ENCODE measurements around the gene GPR146.
A peak's percentile ranks its signal among the peaks of the same experiment; 100 is the strongest.
"Not testable (repeated sequence)": the region's sequence is repeated elsewhere in the genome, so short reads cannot be mapped to it uniquely, and the experiment has no call there.

GPR146 gene, protein sequence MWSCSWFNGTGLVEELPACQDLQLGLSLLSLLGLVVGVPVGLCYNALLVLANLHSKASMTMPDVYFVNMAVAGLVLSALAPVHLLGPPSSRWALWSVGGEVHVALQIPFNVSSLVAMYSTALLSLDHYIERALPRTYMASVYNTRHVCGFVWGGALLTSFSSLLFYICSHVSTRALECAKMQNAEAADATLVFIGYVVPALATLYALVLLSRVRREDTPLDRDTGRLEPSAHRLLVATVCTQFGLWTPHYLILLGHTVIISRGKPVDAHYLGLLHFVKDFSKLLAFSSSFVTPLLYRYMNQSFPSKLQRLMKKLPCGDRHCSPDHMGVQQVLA

DNA sequence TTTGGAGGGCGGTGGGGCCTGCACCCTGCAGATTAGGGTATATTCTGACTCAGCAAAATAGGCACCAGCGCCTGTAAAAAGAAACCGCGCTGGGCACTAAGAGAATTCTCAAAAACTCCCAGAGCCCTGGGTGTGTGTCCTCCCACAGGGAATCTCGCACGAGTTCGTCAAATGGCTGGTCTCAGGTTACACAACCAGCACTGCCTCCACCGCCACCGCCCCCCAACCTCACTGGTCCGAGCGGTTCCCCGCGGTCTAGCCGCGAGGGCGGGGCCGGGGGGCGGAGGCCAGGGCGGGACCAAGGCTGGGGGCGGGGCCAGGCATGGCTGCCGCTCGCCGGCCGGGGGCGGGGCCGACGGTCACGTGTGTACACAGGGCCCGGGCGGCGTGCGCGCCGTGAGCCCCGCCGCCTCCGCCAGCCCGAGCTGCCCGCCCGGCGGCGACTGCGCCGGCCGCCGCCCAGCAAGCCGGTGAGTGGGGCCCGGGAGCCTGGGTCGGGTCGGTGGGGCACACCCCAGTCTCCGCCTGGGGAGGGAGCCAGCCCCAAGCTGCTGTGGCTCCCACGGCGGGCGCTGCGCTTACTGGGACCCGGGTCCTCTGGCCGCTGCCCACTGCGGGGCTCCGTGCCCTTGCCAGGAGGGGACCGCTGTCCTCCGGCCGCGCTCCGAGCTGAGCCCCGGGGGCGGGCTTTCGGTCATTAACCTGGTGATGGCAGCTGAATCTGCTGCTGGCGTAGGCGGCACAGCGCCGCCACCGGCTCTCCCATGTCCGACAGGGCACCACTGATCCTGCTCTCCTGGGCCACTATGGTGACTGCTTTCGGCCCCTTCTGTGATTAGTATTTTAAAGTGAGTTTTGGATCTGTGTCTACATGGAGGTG, at the start of gene GPR146:
GPR146 (plus strand) TSS at position 358 of the 880 bp plus-strand sequence. CDS start 12,970 bp downstream, outside the sequence.
- peak; percentile 94 for DNase-seq (ENCODE audit: low spot score)

DNA sequence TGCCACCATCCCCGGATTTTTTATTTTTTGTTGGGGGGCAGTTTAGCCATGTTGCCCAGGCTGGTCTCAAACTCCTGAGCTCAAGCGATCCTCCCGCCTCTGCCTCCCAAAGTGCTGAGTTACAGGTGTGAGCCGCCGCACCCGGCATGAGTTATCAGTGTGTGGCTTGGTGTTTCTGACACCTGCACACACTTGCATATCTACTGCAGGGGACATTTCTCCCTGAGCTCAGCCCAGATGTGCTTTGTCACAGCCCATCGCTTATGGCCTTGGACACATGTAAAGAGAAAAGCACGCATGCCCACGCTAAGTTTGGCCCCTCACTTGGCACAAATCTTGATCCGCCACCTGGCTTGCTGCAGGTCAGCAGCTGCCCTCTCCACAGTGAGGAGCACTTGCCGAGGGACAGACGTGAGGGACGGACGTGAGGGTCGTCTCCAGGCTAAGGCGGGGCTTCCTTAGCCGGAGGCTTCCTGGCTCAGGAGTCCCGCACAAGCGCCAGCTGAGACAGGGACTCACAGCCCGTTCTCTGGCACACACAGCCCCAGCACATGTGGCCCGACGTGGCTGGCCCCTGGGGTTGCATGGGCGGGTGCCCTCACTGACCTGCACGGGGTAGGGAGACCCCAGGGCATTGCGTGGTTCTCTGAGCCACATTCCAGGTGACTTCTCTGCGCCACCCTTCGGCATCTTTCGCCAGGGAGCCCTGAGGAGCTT, 49.6 kb upstream of the GPR146 start:
- peak; percentile 82 for DNase-seq (ENCODE audit: low spot score)

DNA sequence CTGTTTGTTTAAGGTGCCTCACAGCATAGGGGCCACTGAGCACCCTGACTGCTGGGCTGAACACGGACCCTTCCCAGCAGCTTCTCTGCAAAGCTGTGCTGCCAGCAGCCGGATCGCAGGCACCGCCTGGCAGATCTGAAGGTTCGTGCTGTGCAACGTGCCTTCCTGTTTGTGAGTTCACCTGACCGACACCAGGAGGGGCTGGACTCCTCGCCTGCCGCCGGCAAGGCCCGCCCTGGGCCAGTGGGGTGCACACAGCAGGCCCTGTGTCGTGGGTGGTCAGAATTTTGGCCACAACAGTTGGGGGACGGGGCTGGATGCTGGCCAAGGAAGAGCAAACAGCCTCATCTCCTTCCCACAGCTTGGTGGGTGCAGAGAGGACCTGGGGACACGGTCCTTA, 48.8 kb upstream of the GPR146 start:
- no peak for DNase-seq (ENCODE audit: low spot score)

DNA sequence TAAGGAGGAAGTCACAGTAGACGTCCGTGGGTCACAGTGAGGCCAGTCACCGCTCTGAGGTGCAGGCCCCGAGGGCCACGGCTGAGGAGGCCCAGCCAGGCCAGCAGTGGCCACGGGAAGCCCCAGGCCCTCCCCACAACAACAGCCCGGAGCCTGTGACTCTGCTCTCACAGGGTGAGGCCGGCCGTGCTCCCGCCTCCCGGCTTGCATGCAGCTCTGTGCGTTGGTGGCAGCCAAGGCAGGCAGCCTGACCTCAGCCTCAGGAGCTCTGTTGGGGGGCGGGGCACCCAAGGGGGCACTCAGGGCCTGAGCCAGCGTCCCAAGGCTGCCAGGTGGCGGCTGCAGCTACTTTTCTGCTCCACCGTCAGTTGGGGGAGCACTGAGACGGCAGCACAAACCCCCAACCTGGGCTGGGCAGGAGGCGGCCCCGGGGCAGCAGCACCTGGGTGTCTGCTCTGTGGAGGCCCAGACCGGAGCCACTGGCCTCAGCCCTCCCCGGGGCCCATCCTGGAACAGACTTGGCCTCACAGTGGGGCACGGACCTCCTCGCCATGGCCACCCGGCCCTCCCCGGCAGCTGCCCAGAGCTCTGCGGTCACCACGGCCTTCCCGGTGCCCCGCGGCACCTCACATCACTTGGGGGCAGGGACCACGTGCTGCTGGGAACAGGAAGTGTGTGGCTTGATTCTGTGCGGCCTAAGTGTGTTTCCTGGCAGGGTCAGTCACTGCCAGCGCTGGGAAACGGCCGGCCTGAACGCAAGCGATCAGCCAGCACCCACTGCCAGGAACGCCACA, 48.1 kb upstream of the GPR146 start:
- no peak for DNase-seq (ENCODE audit: low spot score)

DNA sequence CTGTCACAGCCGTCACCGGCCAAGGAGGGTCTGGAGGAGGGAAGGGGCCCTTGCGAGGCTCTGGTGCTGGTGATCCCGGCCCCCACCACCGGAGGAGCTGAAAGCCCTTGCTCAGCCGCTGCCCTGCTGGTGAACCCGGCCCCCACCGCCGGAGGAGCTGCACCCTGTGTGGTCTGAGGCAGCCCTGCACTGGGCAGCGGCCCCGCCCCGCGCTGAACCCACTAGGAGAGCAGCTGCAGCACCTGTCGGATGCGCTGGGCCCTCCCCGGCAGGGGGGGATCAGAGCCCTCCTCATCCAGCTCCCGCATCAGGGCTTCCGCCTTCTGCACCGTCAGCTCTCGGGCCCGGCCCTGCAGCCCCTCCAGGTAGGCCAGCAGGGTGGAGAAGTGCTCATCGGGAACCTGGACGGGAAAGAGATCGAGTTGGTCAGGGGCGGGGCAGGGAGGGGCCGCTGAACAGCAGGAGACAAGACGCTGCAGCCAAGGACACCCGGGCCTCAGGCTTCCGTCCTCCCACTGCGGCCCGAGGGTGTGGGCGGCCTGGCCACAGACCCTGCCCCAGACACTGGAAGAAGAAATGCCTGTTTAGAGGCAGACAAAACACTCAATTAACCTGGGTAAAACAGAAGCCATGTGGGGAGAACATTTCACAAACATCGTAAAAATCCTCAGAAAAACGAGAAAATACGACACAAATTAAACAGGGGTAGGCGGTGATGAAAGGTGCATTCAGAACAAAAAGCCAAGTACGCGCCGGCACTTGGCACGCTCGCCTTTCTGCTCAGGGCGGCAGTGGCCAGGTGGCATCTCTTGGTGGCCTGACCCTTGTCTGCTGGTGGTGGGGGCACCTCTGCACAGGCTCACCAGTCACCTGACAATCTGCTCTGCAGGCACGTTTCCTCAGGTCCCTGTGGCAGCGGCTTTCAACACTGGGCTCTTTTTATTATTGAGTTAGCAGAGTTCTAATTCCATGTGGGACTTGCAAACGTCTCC, 46.6 kb upstream of the GPR146 start:
- DNase-seq (ENCODE audit: low spot score), result no peak

DNA sequence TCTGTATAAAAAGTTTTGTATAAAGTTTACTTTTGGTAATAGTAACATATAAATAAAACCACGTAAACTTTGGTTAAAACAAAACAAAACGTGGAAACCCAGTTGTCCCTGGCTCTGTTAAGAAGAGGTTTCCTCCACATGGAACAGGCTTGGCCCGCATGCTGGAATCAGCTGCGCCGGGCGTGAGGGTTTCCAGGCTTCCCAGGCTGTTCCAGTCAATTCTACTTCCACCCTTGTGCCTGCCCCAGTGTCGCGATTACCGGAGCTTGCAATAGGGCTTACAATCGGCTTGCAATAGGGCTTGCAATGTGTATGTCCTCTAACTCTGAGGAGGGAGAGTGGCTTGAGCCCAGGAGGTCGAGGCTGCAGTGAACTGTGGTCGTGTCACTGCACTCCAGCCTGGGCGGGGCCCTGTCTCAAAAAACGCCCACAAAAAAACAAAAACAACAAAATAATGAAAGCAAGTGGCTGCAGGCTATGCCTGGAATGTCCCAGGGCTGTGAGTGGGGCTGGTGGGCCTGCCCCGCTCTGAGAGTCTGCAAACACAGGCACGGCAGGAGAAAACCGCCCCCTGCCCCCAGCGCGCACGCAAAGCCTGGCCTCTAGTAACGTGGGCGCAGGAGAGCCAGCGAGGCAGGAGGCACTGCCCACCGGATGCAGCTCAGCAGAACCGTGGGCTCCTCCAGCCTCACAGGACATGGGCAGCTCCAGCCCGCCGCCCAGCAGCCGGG, 45.0 kb upstream of the GPR146 start:
- no peak for DNase-seq (ENCODE audit: low spot score)

DNA sequence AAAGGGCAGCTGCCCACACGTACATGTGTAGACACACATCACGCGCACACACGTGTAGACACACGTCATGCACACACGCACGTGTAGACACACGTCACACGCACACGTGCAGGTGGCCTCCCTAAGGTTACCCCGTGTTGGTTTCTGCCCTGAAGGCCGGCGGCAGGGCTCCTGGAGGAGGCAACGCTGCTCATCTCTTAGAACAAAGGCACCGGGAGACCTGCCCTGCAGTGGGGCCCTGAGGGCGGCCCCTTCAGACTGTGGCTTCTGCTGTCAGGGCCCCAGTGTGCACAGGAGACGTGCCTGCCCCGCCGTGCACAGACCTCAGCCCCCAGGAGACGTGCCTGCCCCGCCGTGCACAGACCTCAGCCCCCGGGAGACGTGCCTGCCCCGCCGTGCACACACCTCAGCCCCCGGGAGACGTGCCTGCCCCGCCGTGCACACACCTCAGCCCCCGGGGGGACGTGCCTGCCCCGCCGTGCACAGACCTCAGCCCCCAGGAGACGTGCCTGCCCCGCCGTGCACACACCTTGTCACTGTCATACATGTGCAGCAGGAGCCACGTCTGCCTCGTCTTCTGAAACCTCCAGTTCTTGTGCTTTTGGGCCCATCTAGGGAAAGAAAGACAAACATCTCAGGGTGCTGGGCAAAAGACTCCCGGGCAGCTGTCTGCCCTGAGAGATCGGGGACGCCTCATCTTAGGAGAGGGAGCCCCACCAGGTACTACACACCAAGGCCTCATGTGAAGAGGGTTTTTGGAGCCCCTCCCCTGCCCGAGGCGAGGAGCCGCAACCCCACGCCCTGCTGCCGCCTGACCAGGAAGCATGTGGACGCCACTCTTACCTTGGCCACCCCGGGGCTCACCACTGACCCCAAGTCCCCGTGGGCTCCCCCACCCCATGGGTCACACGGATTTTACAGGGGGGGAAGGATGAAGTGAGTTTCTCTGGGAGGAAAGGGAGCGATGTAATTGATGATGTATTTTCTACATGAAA, 44.1 kb upstream of the GPR146 start:
- DNase-seq (ENCODE audit: low spot score), result peak; percentile 84

DNA sequence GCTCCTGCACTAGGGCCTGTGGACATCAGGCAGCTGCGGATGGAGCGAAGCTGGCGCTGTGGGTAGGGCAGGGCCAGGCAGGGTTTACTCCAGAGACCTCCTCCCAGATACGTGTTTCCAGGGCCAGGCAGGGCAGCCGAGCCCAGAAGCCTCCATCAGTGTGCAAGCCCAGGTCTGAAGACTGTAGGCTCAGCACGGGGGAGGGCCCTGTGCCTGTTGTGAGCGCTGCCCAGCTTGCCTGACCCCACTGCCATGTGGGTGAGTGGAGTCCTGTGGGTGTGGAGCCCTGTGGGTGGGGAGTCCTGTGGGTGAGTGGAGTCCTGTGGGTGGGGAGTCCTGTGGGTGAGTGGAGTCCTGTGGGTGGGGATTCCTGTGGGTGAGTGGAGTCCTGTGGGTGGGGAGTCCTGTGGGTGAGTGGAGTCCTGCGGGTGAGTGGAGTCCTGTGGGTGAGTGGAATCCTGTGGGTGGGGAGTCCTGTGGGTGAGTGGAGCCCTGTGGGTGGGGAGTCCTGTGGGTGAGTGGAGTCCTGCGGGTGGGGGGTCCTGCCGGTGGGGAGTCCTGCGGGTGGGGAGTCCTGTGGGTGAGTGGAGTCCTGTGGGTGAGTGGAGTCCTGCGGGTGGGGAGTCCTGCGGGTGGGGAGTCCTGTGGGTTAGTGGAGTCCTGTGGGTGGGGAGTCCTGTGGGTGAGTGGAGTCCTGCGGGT, 43.1 kb upstream of the GPR146 start:
- peak; percentile 68 for DNase-seq (ENCODE audit: low spot score)

DNA sequence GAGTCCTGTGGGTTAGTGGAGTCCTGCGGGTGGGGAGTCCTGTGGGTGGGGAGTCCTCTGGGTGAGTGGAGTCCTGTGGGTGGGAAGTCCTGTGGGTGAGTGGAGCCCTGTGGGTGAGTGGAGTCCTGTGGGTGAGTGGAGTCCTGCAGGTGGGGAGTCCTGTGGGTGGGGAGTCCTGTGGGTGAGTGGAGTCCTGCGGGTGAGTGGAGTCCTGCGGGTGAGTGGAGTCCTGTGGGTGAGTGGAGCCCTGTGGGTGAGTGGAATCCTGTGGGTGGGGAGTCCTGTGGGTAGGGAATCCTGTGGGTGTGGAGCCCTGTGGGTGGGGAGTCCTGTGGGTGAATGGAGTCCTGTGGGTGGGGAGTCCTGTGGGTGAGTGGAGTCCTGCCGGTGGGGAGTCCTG, 42.3 kb upstream of the GPR146 start:
- DNase-seq (ENCODE audit: low spot score), result not testable (repeated sequence)

DNA sequence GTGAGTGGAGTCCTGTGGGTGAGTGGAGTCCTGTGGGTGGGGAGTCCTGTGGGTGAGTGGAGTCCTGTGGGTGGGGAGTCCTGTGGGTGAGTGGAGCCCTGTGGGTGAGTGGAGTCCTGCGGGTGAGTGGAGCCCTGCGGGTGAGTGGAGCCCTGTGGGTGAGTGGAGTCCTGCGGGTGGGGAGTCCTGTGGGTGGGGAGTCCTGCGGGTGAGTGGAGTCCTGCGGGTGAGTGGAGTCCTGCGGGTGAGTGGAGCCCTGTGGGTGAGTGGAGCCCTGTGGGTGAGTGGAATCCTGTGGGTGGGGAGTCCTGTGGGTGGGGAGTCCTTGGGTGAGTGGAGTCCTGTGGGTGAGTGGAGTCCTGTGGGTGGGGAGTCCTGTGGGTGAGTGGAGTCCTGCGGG, 41.9 kb upstream of the GPR146 start:
- DNase-seq (ENCODE audit: low spot score), result not testable (repeated sequence)

DNA sequence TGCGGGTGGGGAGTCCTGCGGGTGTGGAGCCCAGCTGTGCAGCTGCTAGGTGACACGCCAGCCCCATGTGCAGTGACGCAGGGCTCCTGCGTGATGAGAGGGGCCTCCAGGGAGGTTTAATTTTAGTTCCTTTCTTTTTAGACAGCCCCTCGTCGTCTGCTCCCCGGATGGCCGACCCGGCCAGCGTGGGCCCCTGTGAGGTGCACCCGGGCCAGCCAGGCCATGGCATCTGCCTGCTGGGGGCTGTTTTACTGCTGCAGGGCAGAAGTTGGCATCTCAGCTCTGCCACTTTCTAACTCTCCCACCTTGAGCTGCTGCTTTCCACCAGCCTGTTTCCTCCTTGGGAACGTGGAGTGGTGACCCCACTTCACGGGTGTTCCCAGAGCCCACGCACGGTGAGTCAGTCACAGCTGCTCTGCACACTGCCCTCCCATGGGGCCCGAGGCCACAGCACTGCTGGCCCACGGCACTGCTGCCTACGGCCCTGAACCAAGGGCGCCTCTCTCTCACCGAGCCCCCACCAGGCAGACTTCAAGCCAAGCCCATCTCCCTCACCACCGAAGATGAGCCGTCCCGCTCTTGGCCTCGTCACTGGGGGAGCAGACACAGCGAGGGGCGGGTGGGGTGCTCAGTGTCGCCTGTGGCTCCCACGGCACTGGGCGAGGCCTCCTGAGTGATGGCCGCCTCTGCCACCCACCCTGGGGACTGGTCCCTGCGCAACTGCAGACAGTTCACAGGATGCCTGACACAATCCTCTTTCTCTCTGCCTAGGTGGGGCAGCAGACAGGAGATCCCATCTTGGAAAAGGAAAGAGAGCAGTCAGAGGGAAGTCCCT, 40.1 kb upstream of the GPR146 start:
- DNase-seq (ENCODE audit: low spot score), result peak; percentile 89

DNA sequence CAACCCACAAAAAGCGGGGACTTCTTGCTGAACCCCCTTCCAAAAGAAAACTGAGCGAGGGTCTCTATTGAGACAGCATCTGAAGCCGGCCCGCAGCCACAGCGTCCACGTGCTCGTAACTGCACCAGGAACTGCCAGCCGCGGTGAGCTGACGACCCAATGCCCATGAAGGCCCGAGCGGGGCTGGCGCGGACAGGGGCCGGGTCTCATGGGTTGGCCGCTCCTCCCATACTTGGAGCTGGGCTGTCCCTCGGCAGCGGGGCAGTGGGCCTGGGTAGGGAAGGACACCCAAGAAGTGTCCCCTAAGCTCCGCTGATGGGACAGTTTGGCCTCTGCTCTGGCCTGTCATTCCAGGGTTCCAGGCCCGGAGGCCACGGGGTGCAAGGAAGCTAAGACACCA, 39.0 kb upstream of the GPR146 start:
- DNase-seq (ENCODE audit: low spot score), result no peak

DNA sequence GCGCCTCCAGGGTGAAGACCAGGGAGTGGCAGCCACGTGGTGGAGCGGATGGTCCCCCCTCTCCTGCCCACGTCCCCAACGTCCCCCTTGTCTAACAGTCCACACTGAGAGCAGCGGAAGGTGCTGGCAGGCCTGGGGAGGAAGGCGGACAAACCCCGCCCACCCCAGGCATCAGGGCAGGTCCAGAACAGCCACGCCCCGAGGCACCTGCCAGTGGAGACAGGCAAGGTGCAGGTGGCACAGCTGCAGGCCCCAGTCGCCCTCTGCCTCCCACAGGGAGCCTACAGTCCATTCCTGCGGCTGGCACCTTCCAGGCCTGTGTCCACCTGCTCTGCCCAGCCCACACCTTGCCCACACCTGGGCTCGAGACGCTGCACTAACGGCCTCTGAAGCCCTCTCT, 36.4 kb upstream of the GPR146 start:
- peak; percentile 56 for DNase-seq (ENCODE audit: low spot score)

DNA sequence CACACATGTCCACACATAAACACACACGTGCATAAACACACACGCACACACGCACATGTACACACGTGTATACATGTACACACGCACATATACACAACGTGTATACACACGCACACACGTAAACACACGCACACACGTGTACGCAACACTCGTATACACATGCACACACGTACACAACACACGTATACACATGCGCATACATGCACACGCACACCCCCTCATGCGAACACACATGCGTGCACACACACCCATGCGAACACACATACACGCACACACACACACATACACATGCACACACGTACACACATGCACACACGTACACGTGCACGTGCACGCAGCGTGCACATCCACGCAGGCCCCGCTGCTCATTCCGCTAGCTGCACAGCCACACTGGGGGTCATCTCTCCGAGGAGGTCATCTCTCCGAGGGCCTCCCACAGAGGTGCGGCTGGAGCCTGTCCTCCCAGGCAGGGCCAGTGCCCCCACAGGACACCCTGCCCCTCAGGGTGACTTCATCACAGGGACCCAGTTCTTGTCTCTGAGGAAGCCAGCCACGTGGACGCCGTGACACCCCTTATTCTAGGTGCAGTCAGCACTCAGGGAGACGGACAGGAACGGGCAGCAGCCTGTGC, 35.5 kb upstream of the GPR146 start:
- DNase-seq (ENCODE audit: low spot score), result no peak

DNA sequence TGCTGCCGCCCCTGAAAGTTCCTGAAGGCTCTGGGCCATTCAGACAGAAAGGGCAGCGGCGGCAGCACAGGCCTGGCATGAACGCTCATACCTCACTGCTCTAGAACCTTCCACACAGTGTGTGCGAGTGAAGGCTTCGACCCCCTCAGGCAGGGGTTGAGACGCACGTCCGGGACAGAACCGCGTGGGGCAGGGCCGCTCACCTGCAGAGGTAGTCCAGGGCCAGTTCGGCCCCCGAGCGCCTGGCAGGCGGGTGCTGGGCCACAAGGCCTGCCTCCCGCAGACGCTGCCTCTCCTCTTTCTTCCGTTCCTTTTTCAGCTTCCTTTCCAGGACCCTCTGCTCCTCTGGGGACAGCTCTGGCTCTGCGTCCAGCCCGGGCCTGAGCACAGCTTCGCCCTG, 34.6 kb upstream of the GPR146 start:
- no peak for DNase-seq (ENCODE audit: low spot score)

DNA sequence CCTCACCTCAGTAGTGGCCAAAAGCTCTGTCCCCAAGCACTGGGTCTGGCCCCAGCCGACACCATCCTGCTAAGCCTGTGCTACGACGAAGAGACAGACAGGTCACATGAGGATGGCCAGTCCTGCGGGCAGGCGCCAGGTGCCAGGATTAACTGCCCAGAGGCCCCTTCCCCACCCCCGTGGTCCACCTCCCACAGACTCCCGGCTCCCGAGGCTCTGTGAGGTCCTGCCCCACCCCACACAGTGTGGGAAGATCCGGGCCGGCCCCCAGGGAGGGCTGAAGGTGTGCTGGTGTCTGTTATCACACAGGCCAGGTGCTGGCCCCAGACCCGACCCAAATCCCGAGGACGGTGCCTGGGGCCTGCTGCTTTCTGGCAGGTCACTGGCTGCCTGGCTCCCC, 34.1 kb upstream of the GPR146 start:
- DNase-seq (ENCODE audit: low spot score), result no peak
